Measurements from ENCODE around the gene EDRF1. TPM values are rescaled to one million over a fixed set of nuclear protein-coding genes. Genes with fewer than 3 reads are reported as not detected.

The EDRF1 gene
- total RNA-seq, 1 experiment from 2014 or later, result 32.9 TPM

- TF ChIP-seq ZNF425 (CRISPR knock-in tag; conservative IDR thresholded peaks at IDR 0.05) (no peak), OVOL2 (CRISPR knock-in tag; IDR thresholded peaks at IDR 0.05; ENCODE audit: borderline replicate concordance) (no peak), GTF2I (CRISPR knock-in tag; conservative IDR thresholded peaks at IDR 0.05) (no peak), EMX1 (CRISPR knock-in tag; IDR thresholded peaks at IDR 0.05) (no peak), STAT6 (CRISPR knock-in tag; conservative IDR thresholded peaks at IDR 0.05; ENCODE audit: low read depth) (no peak), TEAD4 (CRISPR knock-in tag; IDR thresholded peaks at IDR 0.05) (no peak), ZSCAN18 (CRISPR knock-in tag; IDR thresholded peaks at IDR 0.05) (no peak), E2F4 (CRISPR knock-in tag; IDR thresholded peaks at IDR 0.05; ENCODE audit: borderline replicate concordance, low read depth) (no peak)
Measured at GRCh38 chr10:125782616-125783015, 63.1 kb downstream of the EDRF1 start (continued).

- DNase-seq (ENCODE audit: low spot score), result no peak
- ChIA-PET POLR2A (no interaction called here), CTCF (no interaction called here)
- Mint-ChIP-seq H3K4me1 (no peaks in the 10 kb centered on the region), H3K36me3 (no peaks in the 10 kb centered on the region), H3K4me3 (no peak overlapping the region), H3K9me3 (peaks cover 16% of the 10 kb centered on the region), H3K27ac (no peak overlapping the region), H3K27me3 (ENCODE audit: low read depth) (0 out of 2 replicates have a peak, but pooled peaks cover 2% of the 10 kb centered on the region)
- ATAC-seq, result no peak
- TF ChIP-seq IRF2 (CRISPR knock-in tag; IDR thresholded peaks at IDR 0.05; ENCODE audit: borderline replicate concordance, low read depth) (no peak), CDX4 (CRISPR knock-in tag; IDR thresholded peaks at IDR 0.05; ENCODE audit: borderline replicate concordance) (no peak), NR1H2 (CRISPR knock-in tag; IDR thresholded peaks at IDR 0.05) (no peak), HMGXB4 (CRISPR knock-in tag; IDR thresholded peaks at IDR 0.05) (no peak), MAX (CRISPR knock-in tag; IDR thresholded peaks at IDR 0.05) (no peak), STAT6 (CRISPR knock-in tag; conservative IDR thresholded peaks at IDR 0.05; ENCODE audit: low read depth) (no peak), ARID4B (CRISPR knock-in tag; IDR thresholded peaks at IDR 0.05; ENCODE audit: borderline replicate concordance) (no peak), TEAD1 (CRISPR knock-in tag; IDR thresholded peaks at IDR 0.05) (no peak)
Measured at GRCh38 chr10:125783408-125783807, 63.9 kb downstream of the EDRF1 start.
